Fibroblast of skin of left quadriceps (primary cell): Measurements from ENCODE around the gene CHMP4B.

Experiments
- DNase-seq, 2 experiments: peaks; one replicate each; pipeline ENCODE4 v3.0.0-alpha.2; 2013; ENCODE audit warnings: low read depth in 2 of 2

Gene CHMP4B

GRCh38 chr20:33820362-33820761 is 9.2 kb downstream of the CHMP4B start:
- DNase-seq = no peak

DNA sequence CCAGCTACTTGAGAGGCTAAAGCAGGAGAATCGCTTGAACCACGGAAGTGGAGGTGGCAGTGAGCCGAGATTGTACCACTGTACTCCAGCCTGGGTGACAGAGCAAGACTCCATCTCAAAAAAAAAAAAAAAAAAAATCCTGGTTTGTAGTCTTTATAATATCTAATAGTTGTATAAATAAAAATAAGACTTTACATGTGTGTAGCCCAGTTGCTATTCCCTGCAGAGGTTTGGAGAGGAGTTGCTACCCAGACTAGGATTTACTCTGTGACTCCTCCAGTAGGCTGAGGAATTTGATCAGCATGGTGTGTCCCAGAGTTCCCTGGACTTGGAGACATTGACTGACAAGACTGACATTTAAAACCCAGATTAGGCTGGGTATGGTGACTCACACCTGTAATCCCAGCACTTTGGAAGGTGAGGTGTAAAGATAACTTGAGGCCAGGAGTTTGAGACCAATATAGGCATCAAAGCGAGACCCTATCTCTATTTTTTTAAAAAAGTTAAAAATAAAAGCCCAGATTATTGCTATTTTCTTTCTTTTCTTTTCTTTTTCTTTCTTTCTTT is 10.2 kb downstream of the CHMP4B start:
- no peak for DNase-seq

DNA sequence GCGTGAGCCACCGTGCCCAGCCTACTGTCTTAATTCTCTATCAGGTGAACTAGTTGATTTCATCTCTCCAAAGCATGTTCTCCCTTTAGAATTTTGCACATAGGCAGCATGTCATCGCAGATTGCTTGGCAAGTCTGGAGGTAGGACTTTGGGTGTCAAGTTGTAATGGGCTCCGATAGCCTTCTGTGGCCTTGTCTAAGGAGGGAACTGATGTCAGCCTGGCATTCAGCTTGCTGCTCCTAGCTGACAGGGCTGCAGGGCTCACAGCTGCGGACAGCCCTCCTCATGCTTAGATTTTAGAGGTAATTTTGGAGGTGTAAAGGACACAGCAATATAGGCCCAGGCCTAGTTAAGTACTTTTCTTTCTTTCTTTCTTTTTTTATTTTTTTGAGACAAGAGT is 11.3 kb downstream of the CHMP4B start:
- no peak for DNase-seq

DNA sequence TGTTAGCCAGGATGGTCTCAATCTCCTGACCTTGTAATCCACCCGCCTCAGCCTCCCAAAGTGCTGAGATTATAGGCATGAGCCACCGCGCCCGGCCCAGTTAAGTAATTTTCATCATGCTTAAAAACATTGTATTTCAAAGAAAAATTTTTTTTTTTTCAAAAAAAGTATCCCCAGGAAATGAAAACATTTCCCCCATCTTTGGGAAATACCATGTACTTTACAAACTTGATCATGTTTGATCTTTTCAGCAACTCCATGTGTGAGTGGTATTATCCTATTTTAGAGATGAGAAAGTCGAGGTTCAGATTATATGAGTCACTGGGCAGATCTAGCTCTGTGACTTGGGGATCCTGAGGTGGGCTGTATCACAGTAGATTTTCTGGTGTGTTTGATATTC is 11.8 kb downstream of the CHMP4B start:
- no peak for DNase-seq

- no peak for DNase-seq
Measured at GRCh38 chr20:33824852-33825251, 13.7 kb downstream of the CHMP4B start.

DNA sequence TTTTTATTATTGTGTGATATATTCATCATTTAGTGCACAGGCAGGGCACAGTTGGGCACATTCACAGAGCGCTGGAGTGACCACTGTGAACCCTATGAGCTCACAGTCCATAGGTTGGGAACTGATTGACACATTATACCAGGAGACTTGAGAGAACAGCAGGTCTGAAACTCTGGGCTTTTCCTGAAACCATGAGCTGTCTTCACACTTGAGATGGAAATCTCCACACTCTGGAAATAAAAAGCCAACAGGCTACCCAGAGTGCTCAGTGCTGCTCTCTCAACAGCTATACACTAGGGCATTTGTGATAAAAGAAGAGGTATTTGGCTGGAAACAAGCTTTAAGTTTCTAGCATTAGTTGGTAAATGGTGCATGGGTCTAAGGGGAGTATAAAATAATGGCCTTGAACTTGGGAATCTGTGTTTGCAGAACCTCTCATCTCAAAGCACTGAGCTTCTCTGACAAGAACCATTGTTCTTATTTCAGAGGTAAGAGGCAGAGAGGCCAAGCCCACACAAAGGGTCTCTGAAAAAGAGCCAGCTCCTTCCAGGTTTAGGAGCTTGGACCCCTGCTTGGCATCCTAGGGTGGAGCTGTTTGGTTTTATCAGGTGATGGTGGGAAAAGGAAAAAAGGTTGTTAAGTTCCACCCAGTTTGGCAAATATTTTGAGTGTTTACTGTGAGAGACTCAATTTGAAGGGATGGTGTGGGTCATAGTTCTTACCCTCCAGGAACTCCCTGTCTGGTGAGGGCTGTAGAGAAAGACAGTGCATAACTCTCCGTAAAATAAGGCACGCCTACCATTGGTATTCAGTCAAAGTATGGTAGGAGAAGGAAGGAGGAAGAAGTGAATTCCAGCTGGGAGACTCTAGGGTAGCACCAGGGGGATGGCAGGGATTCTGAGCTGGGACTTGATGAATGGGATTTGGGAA is 14.5 kb downstream of the CHMP4B start:
- no peak for DNase-seq

DNA sequence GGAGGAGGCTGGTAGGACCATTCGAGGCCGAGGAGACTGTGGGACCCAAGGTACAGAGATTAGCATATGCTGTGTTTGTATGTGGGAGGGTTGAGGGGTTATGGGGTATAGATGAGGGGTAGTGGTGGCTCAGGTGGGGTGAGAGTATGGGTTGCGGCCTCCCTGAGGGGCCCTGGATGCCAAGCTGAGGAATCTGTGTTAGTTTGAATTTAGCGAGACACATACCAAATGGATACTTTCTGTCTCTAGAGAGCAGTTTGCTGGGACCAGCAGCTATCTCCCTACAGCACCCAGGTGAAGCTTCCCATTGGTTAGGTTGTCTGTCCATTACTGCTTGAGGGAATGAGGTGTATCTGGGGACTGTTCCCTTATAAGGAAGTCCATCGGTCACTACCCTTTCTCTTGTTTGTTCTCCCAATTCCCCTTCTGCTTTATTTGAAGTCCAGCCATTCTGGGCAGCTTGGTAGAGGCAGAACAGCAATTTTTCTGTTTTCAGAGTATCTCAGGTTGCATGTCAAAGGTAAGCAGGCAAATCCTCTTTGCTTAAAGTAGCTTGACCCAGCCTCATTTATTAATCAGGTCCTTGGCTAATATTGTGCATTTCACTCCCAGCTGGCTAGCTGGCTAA is 15.2 kb downstream of the CHMP4B start:
- DNase-seq = no peak

- DNase-seq = no peak
Measured at GRCh38 chr20:33827109-33827508, 16.0 kb downstream of the CHMP4B start.

DNA sequence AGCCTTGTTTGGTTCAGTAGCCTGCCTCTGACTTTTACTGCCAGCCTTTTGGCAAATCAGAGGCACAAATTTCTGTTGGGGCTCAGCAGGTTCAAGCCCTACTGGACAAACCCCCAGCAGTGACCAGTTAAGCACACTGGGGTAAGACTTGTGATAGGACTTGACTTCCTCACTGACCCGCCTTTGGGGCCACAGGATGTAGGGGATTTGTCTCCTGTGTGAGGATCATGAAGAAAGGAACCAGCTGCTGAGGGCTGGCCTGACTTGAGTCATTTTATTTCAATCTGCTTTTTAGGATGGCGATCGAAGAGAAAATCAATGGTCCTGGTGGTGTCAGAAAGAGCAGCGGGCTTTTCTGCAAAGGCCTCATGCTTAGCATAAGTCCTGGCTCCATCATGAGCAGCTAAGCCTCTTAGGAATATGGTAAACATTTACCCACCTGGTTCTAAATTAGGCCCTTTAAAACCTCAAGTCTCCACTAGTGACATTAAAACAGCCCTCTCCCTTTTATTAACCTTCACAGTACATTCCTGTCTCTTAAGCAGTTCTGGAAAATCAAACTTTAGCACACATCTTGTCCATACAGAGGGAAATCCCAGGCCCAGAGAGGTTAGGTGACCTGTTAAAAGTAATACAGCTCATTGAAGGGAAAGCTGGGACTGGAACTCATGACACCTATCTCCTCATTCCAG is 16.6 kb downstream of the CHMP4B start:
- DNase-seq = no peak

DNA sequence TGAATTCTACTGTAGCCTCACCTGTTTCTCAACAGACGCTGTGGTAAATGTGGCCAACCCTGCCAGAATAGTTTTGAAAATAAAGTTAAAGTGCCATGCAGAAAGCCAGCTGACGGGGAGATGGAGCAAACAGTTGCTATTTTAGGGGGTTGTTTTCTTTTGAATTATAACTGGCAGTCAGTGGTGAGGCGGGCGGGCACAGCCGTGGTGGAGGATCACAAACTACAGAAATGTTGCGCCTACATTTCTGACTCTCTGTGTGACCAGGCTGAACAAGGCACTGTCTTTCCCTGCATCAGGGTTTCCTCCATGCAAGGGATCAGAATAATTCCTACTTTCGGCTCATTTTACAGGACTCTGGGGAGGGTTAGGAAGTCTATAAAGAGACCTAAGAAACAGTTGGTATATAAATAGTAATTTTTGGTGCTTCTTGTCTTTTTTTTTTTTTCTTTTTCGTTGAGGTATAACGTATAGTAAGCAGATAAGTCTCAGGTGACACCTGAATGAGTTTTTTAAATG is 17.2 kb downstream of the CHMP4B start:
- no peak for DNase-seq

GRCh38 chr20:33828967-33829560 is 17.9 kb downstream of the CHMP4B start:
- no peak for DNase-seq

DNA sequence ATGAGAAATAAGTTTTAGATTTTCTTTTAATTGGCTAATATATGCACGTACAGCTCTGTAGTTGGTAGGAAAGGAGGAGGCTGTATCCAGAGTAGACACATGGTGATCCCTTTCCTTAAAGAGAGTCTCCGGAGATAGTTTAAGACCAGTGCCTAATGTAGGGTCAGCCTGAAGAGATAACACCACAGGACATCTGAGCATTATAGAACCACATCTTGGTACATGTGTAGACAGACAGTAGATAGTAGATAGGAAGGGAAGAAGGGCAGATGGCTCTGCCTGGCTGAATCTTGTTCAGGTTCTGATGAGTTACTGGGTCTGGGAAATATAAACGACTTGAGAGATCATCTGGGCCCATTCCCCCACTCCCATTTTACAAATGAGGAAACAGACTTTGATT is 18.5 kb downstream of the CHMP4B start:
- no peak for DNase-seq

- DNase-seq = peak in 1 of 2 experiments; percentile 9
Measured at GRCh38 chr20:33830371-33830770, 19.2 kb downstream of the CHMP4B start.

DNA sequence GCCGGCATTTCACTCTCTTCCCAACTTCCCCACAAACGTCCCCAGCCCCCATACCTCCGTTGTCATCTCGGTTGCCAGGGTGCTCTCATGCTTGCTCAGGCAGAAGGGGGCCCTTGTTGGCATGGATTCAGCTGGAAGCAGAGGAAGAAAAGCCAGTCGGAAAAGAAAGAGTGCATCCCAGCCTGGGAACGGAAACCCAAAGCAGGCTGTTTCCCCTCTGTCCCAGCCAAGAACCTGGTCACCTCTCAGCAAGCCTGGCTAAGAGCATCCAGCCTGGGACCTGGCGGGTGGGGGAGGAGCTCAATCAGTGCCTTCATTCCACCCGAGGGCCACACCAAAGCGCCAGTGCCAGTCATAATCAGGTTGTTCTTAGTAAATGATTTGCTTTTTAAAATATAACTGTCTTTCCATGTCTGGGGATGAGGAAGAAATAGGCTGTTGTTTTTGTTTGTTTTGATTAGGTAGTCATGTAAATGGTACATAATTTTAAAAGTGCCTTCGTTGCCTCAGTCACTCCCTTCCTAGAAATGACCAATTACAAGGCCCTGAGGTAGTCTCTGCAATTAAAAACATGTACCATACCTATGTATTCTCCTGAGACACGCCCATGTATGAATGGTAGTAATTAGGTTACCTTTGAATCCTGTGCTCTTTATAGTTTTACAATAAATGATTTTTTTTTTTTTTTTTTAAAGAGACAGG is 21.1 kb downstream of the CHMP4B start:
- peak in 1 of 2 experiments; percentile 16 for DNase-seq

DNA sequence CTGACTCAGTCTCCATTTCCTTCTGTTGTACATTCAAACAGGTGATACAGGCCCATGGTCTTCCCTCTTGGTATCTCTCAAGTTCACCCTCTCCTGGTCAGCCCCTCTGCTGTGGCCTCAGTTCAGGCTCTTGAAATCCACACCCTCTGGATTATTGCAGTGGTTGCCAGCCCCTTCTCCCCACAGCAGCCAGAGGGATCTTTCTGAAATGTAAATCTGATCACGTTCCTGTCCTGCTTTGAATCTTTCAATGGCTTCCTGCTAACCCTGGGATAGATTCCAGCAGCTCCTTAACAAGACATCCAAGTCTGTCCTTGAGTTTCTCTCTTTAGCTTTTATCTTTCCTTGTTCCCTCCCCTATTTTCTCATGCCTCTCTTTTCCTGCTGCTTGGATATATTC is 22.2 kb downstream of the CHMP4B start:
- no peak for DNase-seq

DNA sequence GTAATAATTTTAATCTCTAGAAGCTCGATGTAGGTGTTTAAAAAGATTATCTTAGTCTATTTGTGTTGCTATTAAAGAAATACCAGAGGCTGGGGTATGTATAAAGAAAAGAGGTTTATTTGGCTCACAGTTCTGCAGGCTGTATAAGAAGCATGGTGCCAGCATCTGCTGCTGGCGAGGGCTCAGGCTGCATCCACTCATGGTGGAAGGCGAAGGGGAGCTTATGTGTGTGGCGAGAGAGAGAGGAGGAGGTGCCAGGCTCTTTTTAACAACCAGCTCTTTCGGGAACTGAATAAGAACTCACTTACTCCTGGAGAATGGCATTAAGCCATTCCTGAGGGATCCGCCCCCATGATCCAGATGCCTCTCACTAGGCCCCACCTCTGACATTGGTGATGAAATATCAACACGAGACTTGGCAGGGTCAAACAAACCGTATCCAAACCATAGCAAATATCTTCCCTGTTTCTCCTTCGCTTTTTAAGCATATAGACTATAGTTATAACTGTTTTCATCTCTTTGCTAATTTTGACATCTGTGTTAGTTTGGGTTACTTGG is 24.5 kb downstream of the CHMP4B start:
- no peak for DNase-seq

DNA sequence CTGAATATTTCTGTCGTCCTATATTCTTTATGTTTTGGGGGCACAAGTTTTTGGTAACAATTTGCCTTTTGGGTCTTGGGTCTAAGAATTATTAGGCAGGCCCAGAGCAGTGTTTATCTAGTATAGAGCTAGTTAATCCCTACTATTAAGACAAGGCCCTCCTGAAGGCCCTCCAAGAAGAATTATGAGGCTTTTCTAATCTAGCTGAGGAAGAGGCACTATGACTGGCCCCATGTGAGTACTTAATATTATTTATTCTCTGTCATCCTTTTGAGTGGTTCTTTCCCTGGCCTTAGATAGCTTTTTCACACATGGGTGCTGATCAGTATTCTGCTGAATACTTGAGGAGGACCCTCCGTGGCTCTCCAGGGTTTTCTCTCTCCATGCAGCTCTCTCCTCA is 25.1 kb downstream of the CHMP4B start:
- DNase-seq = no peak

DNA sequence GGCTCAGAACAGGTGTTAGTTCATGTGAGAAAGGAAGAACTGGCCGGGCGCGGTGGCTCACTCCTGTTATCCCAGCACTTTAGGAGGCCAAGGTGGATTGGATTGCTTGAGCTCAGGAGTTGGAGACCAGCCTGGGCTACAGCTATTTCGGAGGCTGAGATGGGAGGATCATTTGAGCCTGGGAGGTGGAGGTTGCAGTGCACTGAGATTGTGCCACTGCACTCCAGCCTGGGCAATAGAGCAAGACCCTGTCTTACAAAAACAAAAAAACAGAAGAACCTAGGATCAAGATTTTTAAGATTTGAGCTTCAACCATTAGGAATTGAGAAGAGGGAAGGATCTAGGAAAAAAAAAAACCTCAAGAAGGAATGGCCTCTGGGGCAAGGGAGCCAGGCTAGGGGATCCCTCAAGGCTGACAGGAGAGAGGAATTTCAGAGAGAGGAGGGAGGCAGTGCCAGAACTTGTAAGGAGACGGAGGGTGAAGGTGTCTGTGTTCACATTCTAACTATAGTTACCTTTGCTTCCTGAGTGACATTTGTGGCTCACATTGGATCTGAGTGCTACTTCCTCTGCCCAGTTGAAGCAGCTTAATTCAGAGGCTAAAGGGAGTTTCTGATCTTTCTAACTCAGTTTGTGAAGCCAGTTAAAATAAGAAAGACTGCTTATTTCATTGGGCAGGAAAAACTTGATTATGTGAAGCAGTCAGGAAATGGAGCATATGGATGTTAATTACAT is 26.1 kb downstream of the CHMP4B start:
- DNase-seq = no peak

DNA sequence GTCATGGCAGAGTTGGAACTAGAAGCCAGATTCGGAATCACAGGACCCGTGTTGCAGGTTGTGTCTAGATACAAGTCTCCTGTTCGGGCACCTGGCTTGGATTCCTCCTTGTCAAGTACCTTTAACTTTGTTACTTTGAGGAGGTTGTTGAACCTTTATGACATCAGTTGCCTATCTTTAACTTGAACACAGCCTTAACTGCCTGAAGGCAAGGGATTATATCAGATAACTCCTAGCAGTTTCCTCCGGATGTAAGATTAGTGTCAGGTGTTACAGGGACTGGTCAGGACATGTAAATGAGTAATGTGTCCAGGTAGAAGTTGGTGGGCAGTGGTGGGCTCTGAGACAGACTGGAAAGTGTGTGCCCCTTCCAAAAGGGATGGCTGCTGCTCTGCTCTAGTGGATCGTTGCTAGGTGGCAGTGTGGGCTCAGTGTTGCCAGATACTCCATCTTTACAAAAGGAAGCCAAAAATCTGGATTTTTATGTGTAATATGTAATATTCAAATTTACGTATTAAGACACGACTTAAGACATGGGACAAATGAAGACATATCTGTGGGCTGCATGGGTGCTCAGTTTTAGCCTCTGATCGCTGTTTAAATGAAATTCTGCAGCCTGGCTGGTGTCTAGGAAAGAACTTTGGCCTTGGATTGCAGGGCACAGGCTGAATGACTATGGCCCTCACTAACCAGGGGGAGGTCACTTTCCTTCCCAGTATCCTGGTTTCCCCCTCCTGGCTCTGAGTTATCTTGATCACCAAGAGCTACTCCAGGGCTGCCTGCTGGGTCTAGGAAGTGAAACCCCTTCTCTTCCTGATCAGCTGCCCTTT is 27.1 kb downstream of the CHMP4B start:
- no peak for DNase-seq
